Prostate gland (tissue), 2 donors: ENCODE results near the gene NUP210. TPM values are rescaled to one million over a fixed set of nuclear protein-coding genes. Genes with fewer than 3 reads are reported as not detected.

ENCODE experiments used
- DNase-seq: peaks from one replicate; pipeline ENCODE4 v3.0.0-alpha.2; 2019; ENCODE audit warnings: low spot score
- H3K27ac ChIP-seq, 2 donors: fragments of 200-600 bp; sonication (generic); 2 replicates each; pipeline ENCODE4 v1.5.1; 2017 to 2019
- H3K27me3 ChIP-seq: fragments of 200-600 bp; sonication (generic); replicated peaks from 2 replicates; pipeline ENCODE4 v1.5.1; 2019; ENCODE audit not compliant: insufficient read depth
- H3K36me3 ChIP-seq, 2 donors: fragments of 200-600 bp; sonication (generic); 1 replicate in 1 of 2; 2 replicates in 1 of 2; pipeline versions ENCODE4 v1.5.1 to v1.8.1; 2017 to 2019
- H3K4me1 ChIP-seq: fragments of 200-600 bp; sonication (generic); replicated peaks from 2 replicates; pipeline ENCODE4 v1.5.1; 2019
- H3K4me3 ChIP-seq, 2 donors: fragments of 200-600 bp; sonication (generic); 2 replicates each; pipeline ENCODE4 v1.5.1; 2017 to 2019
- H3K9me3 ChIP-seq: fragments of 200-600 bp; sonication (generic); 2 replicates; pipeline ENCODE4 v1.5.1; 2017
- POLR2A ChIP-seq: fragments of 450-650 bp; IDR thresholded peaks from one replicate; pipeline ENCODE4 v1.6.1; 2016; ENCODE audit warnings: antibody characterized with exemption, mild to moderate bottlenecking
- POLR2AphosphoS5 ChIP-seq: sonication (generic); formaldehyde crosslinking; IDR thresholded peaks from one replicate; pipeline ENCODE4 v1.6.1; 2017; ENCODE audit warnings: antibody characterized with exemption
- WGBS: methylation state at CpG from one replicate; pipeline ENCODE4 v1.1.5; 2018; 5-methylcytosine and 5-hydroxymethylcytosine counted together
- intact Hi-C: fragments of 100-400 bp; cut with DNase I; formaldehyde crosslinking; loops from one replicate; pipeline ENCODE4 v1.14.2; 2022
- total RNA-seq, 2 donors: library from RNA; depleted of rRNA; stranded (reverse); fragments of >200 nt; gene quantifications; one replicate each; pipeline ENCODE4 v1.1.0, GENCODE V29; 2016
- TF ChIP-seq, protein P1 (sequence below), 4 experiments: fragments of 200-600 bp in 2 of 4; fragments of 450-650 bp in 2 of 4; sonication (generic) in 2 of 4; IDR thresholded peaks; 1 replicate in 3 of 4; 2 replicates in 1 of 4; pipeline ENCODE4 v1.5.1; 2016 to 2019; ENCODE audit warnings: antibody characterized with exemption in 4 of 4, mild to moderate bottlenecking in 2 of 4, moderate library complexity in 2 of 4

NUP210 gene
- total RNA-seq, 2 donors from 2014 or later, result 10.6 to 31.2 TPM

DNA sequence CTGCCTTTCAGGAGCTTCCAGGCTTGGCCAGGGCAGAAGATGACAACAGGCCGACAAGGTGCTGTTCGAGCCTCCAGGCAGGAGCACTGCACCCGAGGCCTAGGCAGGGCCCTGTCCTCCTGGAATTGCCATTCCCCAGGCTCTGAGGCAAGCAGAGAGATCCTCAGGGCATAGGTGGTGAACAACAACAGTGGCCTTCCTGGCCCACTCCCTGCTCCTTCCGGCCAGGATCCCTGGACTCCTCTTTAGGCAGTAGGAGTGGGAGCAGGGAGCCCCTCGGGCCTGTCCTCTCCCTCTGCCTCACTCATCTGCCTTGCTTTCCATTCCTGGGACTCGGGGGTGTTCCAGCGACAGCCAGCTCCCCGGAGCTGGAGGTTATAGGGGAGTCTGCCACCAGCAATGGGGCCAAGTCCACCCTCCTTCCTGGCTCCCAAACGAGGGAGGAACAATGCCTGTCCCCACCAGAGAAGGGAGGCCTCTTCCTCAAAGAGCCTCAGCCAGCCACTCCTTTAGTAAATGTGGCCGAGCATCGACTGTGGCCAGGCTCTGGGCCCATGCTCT, 135.0 kb downstream of the NUP210 start:
- 92% methylated on average over 11 of the region's 11 CpGs for WGBS
- Histone ChIP-seq H3K36me3 (no peaks in the 10 kb centered on the region), H3K27me3 (no peaks in the 10 kb centered on the region), H3K9me3 (no peaks in the 10 kb centered on the region), H3K27ac (no peak overlapping the region), H3K4me3 (no peak overlapping the region), H3K4me1 (no peaks in the 10 kb centered on the region)
- DNase-seq, result no peak
- intact Hi-C loops, result no loop called here
- TF ChIP-seq POLR2A (no peak), POLR2AphosphoS5 (no peak)
- TF ChIP-seq, protein P1, sequence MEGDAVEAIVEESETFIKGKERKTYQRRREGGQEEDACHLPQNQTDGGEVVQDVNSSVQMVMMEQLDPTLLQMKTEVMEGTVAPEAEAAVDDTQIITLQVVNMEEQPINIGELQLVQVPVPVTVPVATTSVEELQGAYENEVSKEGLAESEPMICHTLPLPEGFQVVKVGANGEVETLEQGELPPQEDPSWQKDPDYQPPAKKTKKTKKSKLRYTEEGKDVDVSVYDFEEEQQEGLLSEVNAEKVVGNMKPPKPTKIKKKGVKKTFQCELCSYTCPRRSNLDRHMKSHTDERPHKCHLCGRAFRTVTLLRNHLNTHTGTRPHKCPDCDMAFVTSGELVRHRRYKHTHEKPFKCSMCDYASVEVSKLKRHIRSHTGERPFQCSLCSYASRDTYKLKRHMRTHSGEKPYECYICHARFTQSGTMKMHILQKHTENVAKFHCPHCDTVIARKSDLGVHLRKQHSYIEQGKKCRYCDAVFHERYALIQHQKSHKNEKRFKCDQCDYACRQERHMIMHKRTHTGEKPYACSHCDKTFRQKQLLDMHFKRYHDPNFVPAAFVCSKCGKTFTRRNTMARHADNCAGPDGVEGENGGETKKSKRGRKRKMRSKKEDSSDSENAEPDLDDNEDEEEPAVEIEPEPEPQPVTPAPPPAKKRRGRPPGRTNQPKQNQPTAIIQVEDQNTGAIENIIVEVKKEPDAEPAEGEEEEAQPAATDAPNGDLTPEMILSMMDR (IDR thresholded peaks at IDR 0.05), result no peak

DNA sequence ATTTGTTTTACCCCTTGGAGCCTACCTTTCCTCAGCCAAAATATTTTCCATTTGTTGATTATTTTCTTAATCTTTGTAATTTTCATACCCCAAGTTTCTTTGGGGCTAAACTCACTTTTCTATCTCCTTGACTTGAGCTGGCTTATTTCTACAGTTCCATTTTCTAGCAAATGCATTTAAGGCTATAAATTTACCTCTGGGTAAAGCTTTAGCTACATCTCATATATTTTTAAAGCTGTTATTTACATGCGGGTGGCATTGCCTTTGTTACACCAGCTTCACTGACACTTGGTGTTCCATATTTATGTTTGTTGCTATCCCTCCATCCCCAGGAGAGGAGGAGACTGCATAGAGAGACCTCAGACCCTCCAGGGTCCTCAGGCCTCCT, 136.3 kb downstream of the NUP210 start:
- no peaks in the 10 kb centered on the region for H3K36me3 ChIP-seq
- H3K4me3 ChIP-seq, result no peak overlapping the region
- H3K27me3 ChIP-seq, result no peaks in the 10 kb centered on the region
- 100% methylated on average over 1 of the region's 1 CpG for WGBS
- no peak for TF ChIP-seq POLR2AphosphoS5
- TF ChIP-seq, protein P1 (IDR thresholded peaks at IDR 0.05), result no peak
- TF ChIP-seq POLR2A, result no peak
- no peaks in the 10 kb centered on the region for H3K4me1 ChIP-seq
- no peaks in the 10 kb centered on the region for H3K9me3 ChIP-seq
- no peak for DNase-seq
- H3K27ac ChIP-seq, result no peak overlapping the region
- intact Hi-C loops, result no loop called here

DNA sequence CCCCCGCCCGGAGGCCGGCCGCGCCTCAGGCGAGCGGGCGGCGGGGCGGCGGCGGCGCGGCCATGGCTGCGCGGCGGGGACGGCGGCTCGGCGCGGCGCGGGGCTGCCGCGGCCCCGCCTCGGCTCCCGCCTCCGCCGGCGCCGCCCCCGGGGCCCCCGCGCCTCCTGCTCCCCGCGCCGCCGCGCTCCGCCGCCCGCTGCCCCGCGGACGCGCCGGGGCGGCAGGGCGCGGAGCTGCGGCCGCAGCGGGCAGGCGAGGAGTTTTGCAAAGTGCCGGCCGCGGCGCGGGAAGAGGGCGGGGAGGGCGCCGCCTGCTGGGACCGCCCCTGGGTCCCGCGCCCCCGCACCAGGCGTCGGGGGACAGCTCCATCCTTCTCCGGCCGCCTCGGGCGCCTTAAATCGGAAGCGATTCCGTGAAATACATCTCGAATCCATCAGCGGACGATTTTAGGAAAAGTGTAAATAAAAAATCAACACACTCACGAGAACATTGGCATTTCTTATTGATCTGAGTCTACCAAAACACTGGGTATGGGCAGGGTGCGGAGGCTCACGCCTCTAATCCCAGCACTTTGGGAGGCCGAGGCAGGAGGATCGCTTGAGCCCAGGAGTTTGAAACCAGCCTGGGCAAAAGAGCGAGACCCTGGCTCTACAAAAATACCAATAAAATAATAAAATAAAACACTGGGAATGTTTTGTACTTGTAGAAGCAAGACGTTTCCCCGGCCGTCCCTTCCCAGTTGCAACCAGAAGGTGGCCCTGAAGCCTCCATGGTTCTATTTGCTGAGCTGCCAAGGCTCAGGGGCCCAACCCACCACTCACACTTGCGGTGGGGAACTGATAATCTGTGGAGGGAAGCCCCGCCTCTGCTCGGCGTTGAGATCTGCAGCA, 136.9 kb downstream of the NUP210 start:
- DNase-seq, result no peak
- 11% methylated on average over 24 of the region's 93 CpGs for WGBS

DNA sequence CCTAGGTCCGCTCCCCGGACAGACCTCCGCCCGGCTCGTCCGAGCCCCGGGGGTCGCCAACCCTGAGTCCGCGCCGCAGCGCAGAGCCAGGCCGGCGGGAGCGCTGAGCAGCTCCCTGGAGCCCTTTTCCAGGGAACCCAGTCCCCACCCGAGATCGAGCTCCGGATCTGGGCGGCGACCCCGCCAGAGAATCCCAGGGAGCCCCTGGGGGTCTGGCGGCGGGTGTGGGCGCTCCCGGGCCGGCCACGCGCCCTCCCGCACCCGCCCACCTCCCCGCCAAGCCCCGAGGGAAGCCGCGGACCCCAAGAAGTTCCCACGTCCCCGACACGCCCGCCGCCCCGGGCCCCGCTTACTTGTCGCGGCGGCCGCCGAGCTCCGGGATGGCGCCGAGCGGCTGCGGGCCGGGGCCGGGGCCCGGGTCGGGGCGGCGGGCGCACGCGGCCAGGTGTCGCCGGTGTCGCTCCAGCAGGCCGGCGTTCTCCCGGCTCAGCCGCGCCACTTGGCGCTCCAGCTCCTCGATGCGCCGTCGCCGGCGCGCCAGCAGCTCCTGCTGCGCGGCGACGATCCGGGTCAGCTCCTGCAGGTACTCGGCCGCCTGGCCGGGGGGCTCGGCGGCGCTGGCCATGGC, 137.7 kb downstream of the NUP210 start:
- DNase-seq, result no peak

More for the DNA sequence above, 136.9 kb downstream of the NUP210 start:
- Histone ChIP-seq H3K4me3 (peak overlapping the region; percentile 31 to 36), H3K27ac (no peak overlapping the region), H3K27me3 (no peaks in the 10 kb centered on the region), H3K9me3 (no peaks in the 10 kb centered on the region), H3K4me1 (no peaks in the 10 kb centered on the region), H3K36me3 (no peaks in the 10 kb centered on the region)
- TF ChIP-seq POLR2AphosphoS5, result no peak
- TF ChIP-seq, protein P1 (IDR thresholded peaks at IDR 0.05), result peak; percentile 12 to 48 (median 39)
- TF ChIP-seq POLR2A, result no peak
- intact Hi-C loops, result no loop called here

More for the DNA sequence above, 137.7 kb downstream of the NUP210 start:
- Histone ChIP-seq H3K27ac (peak overlapping the region; percentile 48 to 64), H3K4me3 (peak overlapping the region; percentile 31 to 36), H3K9me3 (no peaks in the 10 kb centered on the region), H3K4me1 (peaks cover 4% of the 10 kb centered on the region), H3K27me3 (no peaks in the 10 kb centered on the region), H3K36me3 (no peaks in the 10 kb centered on the region)
- no peak for TF ChIP-seq POLR2A
- no peak for TF ChIP-seq POLR2AphosphoS5
- TF ChIP-seq, protein P1 (IDR thresholded peaks at IDR 0.05), result no peak
- intact Hi-C loops, result no loop called here
- WGBS, result 1% methylated on average over 69 of the region's 87 CpGs
